WTC11 (cell line): ENCODE results near the gene FAM13A.

Experiments
- CTCF ChIP-seq: fragments of 200-600 bp; IDR thresholded peaks from 2 replicates; pipeline ENCODE4 v1.8.0; 2022; ENCODE audit warnings: antibody characterized with exemption
- FOXP1 ChIP-seq: sonication (generic); formaldehyde crosslinking; IDR thresholded peaks from 2 replicates; pipeline ENCODE4 v1.8.0; 2022; ENCODE audit warnings: missing genetic modification reagents, mild to moderate bottlenecking, moderate library complexity, borderline replicate concordance
- IRF2 ChIP-seq: sonication (generic); formaldehyde crosslinking; IDR thresholded peaks from 2 replicates; pipeline ENCODE4 v1.8.0; 2022; ENCODE audit warnings: low read depth, missing genetic modification reagents, borderline replicate concordance
- RELA ChIP-seq: sonication (generic); formaldehyde crosslinking; IDR thresholded peaks from 2 replicates; pipeline ENCODE4 v1.8.1; 2022; ENCODE audit warnings: missing genetic modification reagents, mild to moderate bottlenecking, borderline replicate concordance
- ZNF281 ChIP-seq: sonication (generic); formaldehyde crosslinking; IDR thresholded peaks from 2 replicates; pipeline ENCODE4 v1.8.0; 2023; ENCODE audit warnings: mild to moderate bottlenecking, missing genetic modification reagents

DNA sequence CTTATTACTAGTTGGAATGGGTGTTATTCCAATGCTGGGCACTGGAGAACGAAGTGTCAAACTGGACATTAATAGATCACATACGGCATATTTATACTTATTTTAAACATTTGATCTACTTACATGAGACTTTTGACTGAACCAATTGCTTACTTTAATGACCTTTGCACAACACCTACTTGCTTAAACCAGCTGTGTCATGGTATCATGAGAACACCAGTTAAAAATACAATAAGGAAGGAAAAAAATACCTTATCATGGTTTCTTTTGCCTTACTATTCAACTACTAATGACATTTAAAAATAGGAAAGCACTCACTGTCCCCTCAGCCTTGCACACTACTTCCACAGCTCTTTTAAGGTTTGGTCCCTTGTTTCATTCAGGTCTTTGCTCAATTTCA, 146.9 kb downstream of the FAM13A start:
- TF ChIP-seq ZNF281 (no peak), RELA (no peak), CTCF (no peak), IRF2 (no peak), FOXP1 (CRISPR knock-in tag) (no peak)
